OCI-LY1 (cell line): ENCODE data around the gene LMTK2.

Experiments used
- EZH2 ChIP-seq: fragments of 200-600 bp; sonication (generic), shearing (Covaris generic); IDR thresholded peaks from 2 replicates; pipeline ENCODE4 v1.8.0; 2017; ENCODE audit warnings: borderline replicate concordance, mixed run types, mild to moderate bottlenecking, antibody characterized with exemption, low read length, moderate library complexity, mixed read lengths
- TF ChIP-seq, protein P1 (sequence below): fragments of 200-600 bp; sonication (generic), shearing (Covaris generic); IDR thresholded peaks from 2 replicates; pipeline ENCODE4 v1.5.1; 2017; ENCODE audit warnings: mild to moderate bottlenecking, antibody characterized with exemption, low read length, moderate library complexity, mixed read lengths

DNA sequence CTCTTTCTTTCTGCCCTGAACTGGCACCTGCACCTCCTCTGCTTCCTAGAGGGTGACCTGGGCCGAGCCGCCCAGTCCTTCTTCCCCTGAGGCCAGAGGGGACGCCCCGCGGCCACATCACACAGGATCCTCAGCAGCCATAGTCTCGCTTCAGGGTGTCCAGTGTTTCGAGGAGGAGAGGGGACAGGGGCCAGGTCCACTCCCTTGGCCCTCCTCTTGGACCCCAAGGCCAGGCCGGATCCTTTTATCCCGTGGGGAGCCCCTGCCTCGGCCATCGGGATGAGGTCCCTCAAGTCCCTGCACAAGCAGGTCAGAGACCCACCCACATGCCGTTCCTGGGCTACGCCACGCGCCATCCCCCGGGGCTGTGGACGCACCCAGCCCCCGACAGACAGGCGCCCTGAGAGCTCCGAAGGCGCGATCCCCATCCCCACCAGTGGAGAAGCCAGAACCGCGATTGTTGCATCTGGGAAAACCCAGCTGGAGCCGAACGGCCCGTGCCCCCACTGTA, 108.2 kb downstream of the LMTK2 start:
- TF ChIP-seq, protein P1, sequence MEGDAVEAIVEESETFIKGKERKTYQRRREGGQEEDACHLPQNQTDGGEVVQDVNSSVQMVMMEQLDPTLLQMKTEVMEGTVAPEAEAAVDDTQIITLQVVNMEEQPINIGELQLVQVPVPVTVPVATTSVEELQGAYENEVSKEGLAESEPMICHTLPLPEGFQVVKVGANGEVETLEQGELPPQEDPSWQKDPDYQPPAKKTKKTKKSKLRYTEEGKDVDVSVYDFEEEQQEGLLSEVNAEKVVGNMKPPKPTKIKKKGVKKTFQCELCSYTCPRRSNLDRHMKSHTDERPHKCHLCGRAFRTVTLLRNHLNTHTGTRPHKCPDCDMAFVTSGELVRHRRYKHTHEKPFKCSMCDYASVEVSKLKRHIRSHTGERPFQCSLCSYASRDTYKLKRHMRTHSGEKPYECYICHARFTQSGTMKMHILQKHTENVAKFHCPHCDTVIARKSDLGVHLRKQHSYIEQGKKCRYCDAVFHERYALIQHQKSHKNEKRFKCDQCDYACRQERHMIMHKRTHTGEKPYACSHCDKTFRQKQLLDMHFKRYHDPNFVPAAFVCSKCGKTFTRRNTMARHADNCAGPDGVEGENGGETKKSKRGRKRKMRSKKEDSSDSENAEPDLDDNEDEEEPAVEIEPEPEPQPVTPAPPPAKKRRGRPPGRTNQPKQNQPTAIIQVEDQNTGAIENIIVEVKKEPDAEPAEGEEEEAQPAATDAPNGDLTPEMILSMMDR, result no peak
- no peak for TF ChIP-seq EZH2
